Measurements from ENCODE around the gene ABL1.
"Not testable (repeated sequence)": the region's sequence is repeated elsewhere in the genome, so short reads cannot be mapped to it uniquely, and the experiment has no call there.

The ABL1 gene

GRCh38 chr9:130847306-130848217, 12.5 kb downstream of the ABL1 start:
- in situ Hi-C loops (cut with MboI; ENCODE audit: low sequenced_read_pairs), result no loop called here

GRCh38 chr9:130848514-130848913, 13.5 kb downstream of the ABL1 start:
- in situ Hi-C loops (cut with MboI; ENCODE audit: low sequenced_read_pairs), result not testable (repeated sequence)

GRCh38 chr9:130849356-130849755, 14.3 kb downstream of the ABL1 start:
- in situ Hi-C loops (cut with MboI; ENCODE audit: low sequenced_read_pairs), result no loop called here

GRCh38 chr9:130852801-130853200, 17.7 kb downstream of the ABL1 start:
- in situ Hi-C loops (cut with MboI; ENCODE audit: low sequenced_read_pairs), result no loop called here

- in situ Hi-C loops (cut with MboI; ENCODE audit: low sequenced_read_pairs), result no loop called here
Observed at GRCh38 chr9:130854092-130854491, 19.0 kb downstream of the ABL1 start.

GRCh38 chr9:130854835-130855234, 19.8 kb downstream of the ABL1 start:
- in situ Hi-C loops (cut with MboI; ENCODE audit: low sequenced_read_pairs), result no loop called here

- in situ Hi-C loops (cut with MboI; ENCODE audit: low sequenced_read_pairs), result no loop called here
Observed at GRCh38 chr9:130856474-130856873, 21.4 kb downstream of the ABL1 start.

- in situ Hi-C loops (cut with MboI; ENCODE audit: low sequenced_read_pairs), result no loop called here
Observed at GRCh38 chr9:130857864-130858738, 23.0 kb downstream of the ABL1 start.

GRCh38 chr9:130858739-130859705, 24.0 kb downstream of the ABL1 start:
- in situ Hi-C loops (cut with MboI; ENCODE audit: low sequenced_read_pairs), result no loop called here

- in situ Hi-C loops (cut with MboI; ENCODE audit: low sequenced_read_pairs), result loop anchor here (5.0 to 10.0 kb wide), 2 partner anchors 153 to 184 kb away; no protein-coding TSS in a partner anchor
Observed at GRCh38 chr9:130860458-130861316, 25.6 kb downstream of the ABL1 start.

- in situ Hi-C loops (cut with MboI; ENCODE audit: low sequenced_read_pairs), result loop anchor here (5.0 to 10.0 kb wide), 2 partner anchors 154 to 183 kb away; no protein-coding TSS in a partner anchor
Observed at GRCh38 chr9:130861372-130862180, 26.5 kb downstream of the ABL1 start.

- in situ Hi-C loops (cut with MboI; ENCODE audit: low sequenced_read_pairs), result loop anchor here (5.0 to 10.0 kb wide), 2 partner anchors 155 to 183 kb away; no protein-coding TSS in a partner anchor
Observed at GRCh38 chr9:130862217-130862616, 27.2 kb downstream of the ABL1 start.

- in situ Hi-C loops (cut with MboI; ENCODE audit: low sequenced_read_pairs), result loop anchor here (5.0 to 10.0 kb wide), 2 partner anchors 155 to 182 kb away; no protein-coding TSS in a partner anchor
Observed at GRCh38 chr9:130862747-130863146, 27.7 kb downstream of the ABL1 start.

- in situ Hi-C loops (cut with MboI; ENCODE audit: low sequenced_read_pairs), result loop anchor here (5.0 to 10.0 kb wide), 2 partner anchors 157 to 180 kb away; no protein-coding TSS in a partner anchor
Observed at GRCh38 chr9:130864541-130864940, 29.5 kb downstream of the ABL1 start.

- in situ Hi-C loops (cut with MboI; ENCODE audit: low sequenced_read_pairs), result loop anchor here (10.0 kb wide), 1 partner anchor 179 kb away; no protein-coding TSS in a partner anchor
Observed at GRCh38 chr9:130865921-130866320, 30.9 kb downstream of the ABL1 start.

GRCh38 chr9:130866474-130866965, 31.5 kb downstream of the ABL1 start:
- in situ Hi-C loops (cut with MboI; ENCODE audit: low sequenced_read_pairs), result loop anchor here (10.0 kb wide), 1 partner anchor 178 kb away; no protein-coding TSS in a partner anchor

GRCh38 chr9:130867556-130867955, 32.5 kb downstream of the ABL1 start:
- in situ Hi-C loops (cut with MboI; ENCODE audit: low sequenced_read_pairs), result loop anchor here (10.0 kb wide), 1 partner anchor 177 kb away; no protein-coding TSS in a partner anchor

- in situ Hi-C loops (cut with MboI; ENCODE audit: low sequenced_read_pairs), result loop anchor here (10.0 kb wide), 1 partner anchor 177 kb away; no protein-coding TSS in a partner anchor
Observed at GRCh38 chr9:130868230-130868629, 33.2 kb downstream of the ABL1 start.
